ENCODE results near the gene TRERF1.

TRERF1 gene

GRCh38 chr6:42313038-42313437, 138.7 kb downstream of the TRERF1 start:
- no peak for DNase-seq (ENCODE audit: low read depth in 1 of 2, low spot score in 1 of 2)

GRCh38 chr6:42307141-42307470, 144.6 kb downstream of the TRERF1 start:
- no peak for DNase-seq (ENCODE audit: low read depth in 1 of 2, low spot score in 1 of 2)

- no peak for DNase-seq (ENCODE audit: low read depth in 1 of 2, low spot score in 1 of 2)
Observed at GRCh38 chr6:42306439-42307140, 145.1 kb downstream of the TRERF1 start.

- no peak for DNase-seq (ENCODE audit: low read depth in 1 of 2, low spot score in 1 of 2)
Observed at GRCh38 chr6:42304053-42304712, 147.5 kb downstream of the TRERF1 start.

GRCh38 chr6:42302411-42302810, 149.3 kb downstream of the TRERF1 start:
- DNase-seq (ENCODE audit: low read depth in 1 of 2, low spot score in 1 of 2): no peak

- DNase-seq (ENCODE audit: low read depth in 1 of 2, low spot score in 1 of 2): no peak
Observed at GRCh38 chr6:42301986-42302385, 149.7 kb downstream of the TRERF1 start.

- DNase-seq (ENCODE audit: low read depth in 1 of 2, low spot score in 1 of 2): no peak
Observed at GRCh38 chr6:42300701-42301100, 151.0 kb downstream of the TRERF1 start.

- no peak for DNase-seq (ENCODE audit: low read depth in 1 of 2, low spot score in 1 of 2)
Observed at GRCh38 chr6:42300185-42300584, 151.5 kb downstream of the TRERF1 start.

- no peak for DNase-seq (ENCODE audit: low read depth in 1 of 2, low spot score in 1 of 2)
Observed at GRCh38 chr6:42297661-42298060, 154.1 kb downstream of the TRERF1 start.

GRCh38 chr6:42296614-42297013, 155.1 kb downstream of the TRERF1 start:
- DNase-seq (ENCODE audit: low read depth in 1 of 2, low spot score in 1 of 2): no peak

- no peak for DNase-seq (ENCODE audit: low read depth in 1 of 2, low spot score in 1 of 2)
Observed at GRCh38 chr6:42295677-42296076, 156.0 kb downstream of the TRERF1 start.

GRCh38 chr6:42295181-42295580, 156.5 kb downstream of the TRERF1 start:
- no peak for DNase-seq (ENCODE audit: low read depth in 1 of 2, low spot score in 1 of 2)

GRCh38 chr6:42294759-42295158, 157.0 kb downstream of the TRERF1 start:
- DNase-seq (ENCODE audit: low read depth in 1 of 2, low spot score in 1 of 2): no peak

GRCh38 chr6:42293386-42293977, 158.2 kb downstream of the TRERF1 start:
- DNase-seq (ENCODE audit: low read depth in 1 of 2, low spot score in 1 of 2): no peak

GRCh38 chr6:42292004-42292740, 159.6 kb downstream of the TRERF1 start:
- no peak for DNase-seq (ENCODE audit: low read depth in 1 of 2, low spot score in 1 of 2)

GRCh38 chr6:42287756-42288155, 164.0 kb downstream of the TRERF1 start:
- no peak for DNase-seq (ENCODE audit: low read depth in 1 of 2, low spot score in 1 of 2)

GRCh38 chr6:42281570-42281969, 170.2 kb downstream of the TRERF1 start:
- DNase-seq (ENCODE audit: low read depth in 1 of 2, low spot score in 1 of 2): no peak

- no peak for DNase-seq (ENCODE audit: low read depth in 1 of 2, low spot score in 1 of 2)
Observed at GRCh38 chr6:42280966-42281533, 170.7 kb downstream of the TRERF1 start.

- no peak for DNase-seq (ENCODE audit: low read depth in 1 of 2, low spot score in 1 of 2)
Observed at GRCh38 chr6:42279966-42280629, 171.6 kb downstream of the TRERF1 start.

GRCh38 chr6:42279144-42279781, 172.5 kb downstream of the TRERF1 start:
- DNase-seq (ENCODE audit: low read depth in 1 of 2, low spot score in 1 of 2): no peak
